Keratinocyte (primary cell): ENCODE data around the gene TBRG4. TPM values are rescaled to one million over a fixed set of nuclear protein-coding genes. Genes with fewer than 3 reads are reported as not detected.

Experiments used
- DNase-seq: peaks from one replicate; pipeline ENCODE4 v3.0.0-alpha.2; 2011; ENCODE audit warnings: low read depth, missing footprints, low spot score
- FAIRE-seq: peaks from 2 replicates; lab custom pipeline; 2011; peaks lifted over from hg19 to GRCh38; lab: Jason Lieb, UNC
- H2AFZ ChIP-seq: 2 replicates; pipeline ENCODE4 v1.6.0; 2012; ENCODE audit warnings: low read length, control low read depth, inconsistent platforms; ENCODE audit not compliant: control insufficient read depth
- H3K27ac ChIP-seq: 2 replicates; pipeline ENCODE4 v1.5.1; 2011; ENCODE audit warnings: low read length; ENCODE audit not compliant: control insufficient read depth, insufficient read depth
- H3K27me3 ChIP-seq: 3 replicates; pipeline ENCODE4 v1.6.0; 2011; ENCODE audit warnings: low read length; ENCODE audit not compliant: control insufficient read depth, insufficient read depth; ENCODE audit errors: extremely low read depth
- H3K36me3 ChIP-seq, 2 experiments: 2 replicates in 1 of 2; 3 replicates in 1 of 2; pipeline ENCODE4 v1.5.1; 2011; ENCODE audit warnings: low read length in 2 of 2, mild to moderate bottlenecking in 1 of 2; ENCODE audit not compliant: control insufficient read depth in 2 of 2, insufficient read depth in 2 of 2; ENCODE audit errors: extremely low read depth in 1 of 2
- H3K4me1 ChIP-seq: 3 replicates; pipeline ENCODE4 v1.5.1; 2011; ENCODE audit warnings: low read length; ENCODE audit not compliant: control insufficient read depth, insufficient read depth; ENCODE audit errors: extremely low read depth
- H3K4me2 ChIP-seq: 3 replicates; pipeline ENCODE4 v1.6.0; 2011; ENCODE audit warnings: low read depth, low read length; ENCODE audit not compliant: control insufficient read depth, insufficient read depth; ENCODE audit errors: extremely low read depth
- H3K4me3 ChIP-seq, 3 experiments: fragments of 200-600 bp in 1 of 3; sonication (generic) in 1 of 3; 2 replicates in 2 of 3; 3 replicates in 1 of 3; pipeline ENCODE4 v1.5.1; 2011 to 2016; ENCODE audit warnings: low read length in 3 of 3, mild to moderate bottlenecking in 3 of 3, control low read depth in 2 of 3, inconsistent platforms in 1 of 3, low read depth in 1 of 3, mixed read lengths in 1 of 3, mixed run types in 1 of 3, moderate library complexity in 1 of 3; ENCODE audit not compliant: control insufficient read depth in 2 of 3, insufficient read depth in 2 of 3; ENCODE audit errors: extremely low read depth in 1 of 3
- H3K79me2 ChIP-seq: 2 replicates; pipeline ENCODE4 v1.6.0; 2012; ENCODE audit warnings: low read length; ENCODE audit not compliant: control insufficient read depth, insufficient read depth
- H3K9ac ChIP-seq: 3 replicates; pipeline ENCODE4 v1.6.0; 2011; ENCODE audit warnings: low read length; ENCODE audit not compliant: control insufficient read depth, insufficient read depth; ENCODE audit errors: extremely low read depth
- H3K9me1 ChIP-seq: 3 replicates; pipeline ENCODE4 v1.6.0; 2011; ENCODE audit warnings: low read length; ENCODE audit not compliant: control insufficient read depth, insufficient read depth; ENCODE audit errors: extremely low read depth
- H3K9me3 ChIP-seq: 2 replicates; pipeline ENCODE4 v1.5.1; 2012; ENCODE audit warnings: low read depth, low read length; ENCODE audit not compliant: control insufficient read depth
- H4K20me1 ChIP-seq: 3 replicates; pipeline ENCODE4 v1.6.0; 2011; ENCODE audit warnings: low read length; ENCODE audit not compliant: control insufficient read depth, insufficient read depth; ENCODE audit errors: extremely low read depth
- CTCF ChIP-seq, 3 experiments: IDR thresholded peaks in 1 of 3; conservative IDR thresholded peaks in 1 of 3; optimal IDR thresholded peaks in 1 of 3; 2 replicates in 2 of 3; 3 replicates in 1 of 3; pipeline versions ENCODE3 to v1.5.1; 2011; ENCODE audit warnings: low read length in 3 of 3, mild to moderate bottlenecking in 3 of 3, moderate library complexity in 2 of 3, control low read depth in 1 of 3, inconsistent platforms in 1 of 3; ENCODE audit not compliant: insufficient read depth in 2 of 3; ENCODE audit errors: extremely low read depth in 1 of 3
- EZH2 ChIP-seq: IDR thresholded peaks from one replicate; pipeline ENCODE4 v1.6.1; 2012; ENCODE audit warnings: inconsistent platforms, mild to moderate bottlenecking, low read length, moderate library complexity
- dilution Hi-C: fragments of 300-500 bp; cut with MboI; formaldehyde crosslinking; loops from one replicate; pipeline ENCODE4 v1.7.0; 2020; ENCODE audit warnings: low sequenced_read_pairs; ENCODE audit not compliant: extremely low pct_ligation_motif_present
- polyA plus RNA-seq, 5 experiments: library from polyadenylated mRNA; depleted of rRNA in 3 of 5; stranded (reverse) in 3 of 5; stranded (forward) in 1 of 5; unstranded in 1 of 5; fragments of >200 nt; gene quantifications; 1 replicate in 1 of 5; 2 replicates in 3 of 5; 3 replicates in 1 of 5; pipeline versions ENCODE4 v1.2.1 to v1.2.3, GENCODE V29; 2011 to 2012; ENCODE audit warnings: missing spikeins in 2 of 5, low read depth in 1 of 5, low replicate concordance in 1 of 5

Gene TBRG4
- polyA plus RNA-seq, 1 donor (not counting 4 experiments of a cell fraction or from before 2014, with no cell fraction given): 90.5 TPM

GRCh38 chr7:45151131-45151684, 39.7 kb upstream of the TBRG4 start:
- H3K4me1 ChIP-seq: peaks cover 3% of the 10 kb centered on the region
- peaks cover 6% of the 10 kb centered on the region for H3K27me3 ChIP-seq
- no peaks in the 10 kb centered on the region for H3K79me2 ChIP-seq
- TF ChIP-seq CTCF (optimal IDR thresholded peaks at IDR 0.05 in 1 of 3, IDR thresholded peaks at IDR 0.05 in 1 of 3, conservative IDR thresholded peaks at IDR 0.05 in 1 of 3; ENCODE audit: extremely low read depth in 1 of 3, insufficient read depth in 2 of 3, low read length in 3 of 3) (no peak), EZH2 (no peak)
- no peak overlapping the region for H3K4me3 ChIP-seq
- H3K9me3 ChIP-seq: no peaks in the 10 kb centered on the region
- no peak overlapping the region for H2AFZ ChIP-seq
- FAIRE-seq (no peak), DNase-seq (no peak)
- H3K27ac ChIP-seq: no peak overlapping the region
- H3K9me1 ChIP-seq: no peaks in the 10 kb centered on the region
- dilution Hi-C loops: no loop called here
- no peak overlapping the region for H3K4me2 ChIP-seq
- H3K36me3 ChIP-seq: no peaks in the 10 kb centered on the region
- no peak overlapping the region for H3K9ac ChIP-seq
- no peaks in the 10 kb centered on the region for H4K20me1 ChIP-seq

- Histone ChIP-seq H3K36me3 (no peaks in the 10 kb centered on the region), H3K4me1 (peaks cover 3% of the 10 kb centered on the region), H3K27ac (no peak overlapping the region), H3K79me2 (no peaks in the 10 kb centered on the region), H2AFZ (no peak overlapping the region), H3K4me2 (no peak overlapping the region), H4K20me1 (no peaks in the 10 kb centered on the region), H3K9ac (no peak overlapping the region), H3K4me3 (no peak overlapping the region), H3K9me1 (no peaks in the 10 kb centered on the region), H3K9me3 (no peaks in the 10 kb centered on the region), H3K27me3 (peaks cover 9% of the 10 kb centered on the region)
- no peak for FAIRE-seq
- dilution Hi-C loops: no loop called here
- no peak for TF ChIP-seq EZH2
- TF ChIP-seq CTCF (optimal IDR thresholded peaks at IDR 0.05 in 1 of 3, IDR thresholded peaks at IDR 0.05 in 1 of 3, conservative IDR thresholded peaks at IDR 0.05 in 1 of 3; ENCODE audit: extremely low read depth in 1 of 3, insufficient read depth in 2 of 3, low read length in 3 of 3): no peak
- no peak for DNase-seq
These were observed 38.7 kb upstream of the TBRG4 start for GRCh38 chr7:45150199-45150598.
